Trophoblast cell (in vitro differentiated cells and primary cell): ENCODE data around the gene MICALL2.

Source experiments
- DNase-seq, 2 donors: peaks; one replicate each; pipeline ENCODE4 v3.0.0-alpha.2; 2016
- H2AFZ ChIP-seq: 2 replicates; pipeline ENCODE4 v1.6.1; 2013; ENCODE audit warnings: low read length, moderate library complexity, mild to moderate bottlenecking; ENCODE audit not compliant: insufficient read depth, poor library complexity
- H2AK5ac ChIP-seq: 2 replicates; pipeline ENCODE4 v1.6.1; 2013; ENCODE audit warnings: mild to moderate bottlenecking, low read length
- H2BK120ac ChIP-seq: 2 replicates; pipeline ENCODE4 v1.6.1; 2013; ENCODE audit warnings: low read length, mild to moderate bottlenecking, moderate library complexity; ENCODE audit not compliant: insufficient read depth, poor library complexity
- H2BK12ac ChIP-seq: 2 replicates; pipeline ENCODE4 v1.6.1; 2013; ENCODE audit warnings: mild to moderate bottlenecking, low read length, moderate library complexity
- H2BK5ac ChIP-seq: 2 replicates; pipeline ENCODE4 v1.6.1; 2013; ENCODE audit warnings: low read length, low read depth, moderate library complexity, mild to moderate bottlenecking; ENCODE audit not compliant: poor library complexity
- H3K14ac ChIP-seq: 2 replicates; pipeline ENCODE4 v1.6.1; 2013; ENCODE audit warnings: mild to moderate bottlenecking, low read length
- H3K18ac ChIP-seq: 2 replicates; pipeline ENCODE4 v1.6.1; 2013; ENCODE audit warnings: mild to moderate bottlenecking, low read length
- H3K23ac ChIP-seq: 2 replicates; pipeline ENCODE4 v1.6.1; 2013; ENCODE audit warnings: low read length
- H3K27ac ChIP-seq: 2 replicates; pipeline ENCODE4 v1.5.1; 2013; ENCODE audit warnings: low read depth, mild to moderate bottlenecking, inconsistent platforms, low read length, moderate library complexity
- H3K27me3 ChIP-seq: 2 replicates; pipeline ENCODE4 v1.6.1; 2013; ENCODE audit warnings: inconsistent platforms, mild to moderate bottlenecking, low read length, moderate library complexity; ENCODE audit not compliant: insufficient read depth
- H3K36me3 ChIP-seq, 2 experiments: 1 replicate in 1 of 2; 2 replicates in 1 of 2; pipeline ENCODE4 v1.6.1; 2013; ENCODE audit warnings: low read length in 2 of 2, mild to moderate bottlenecking in 2 of 2, moderate library complexity in 1 of 2; ENCODE audit not compliant: insufficient read depth in 2 of 2, control insufficient read depth in 1 of 2
- H3K4ac ChIP-seq: 2 replicates; pipeline ENCODE4 v1.6.1; 2013; ENCODE audit warnings: low read depth, mild to moderate bottlenecking, low read length, moderate library complexity
- H3K4me1 ChIP-seq, 2 experiments: 1 replicate in 1 of 2; 2 replicates in 1 of 2; pipeline ENCODE4 v1.6.1; 2013; ENCODE audit warnings: low read length in 2 of 2, mild to moderate bottlenecking in 2 of 2, moderate library complexity in 1 of 2; ENCODE audit not compliant: insufficient read depth in 2 of 2, control insufficient read depth in 1 of 2
- H3K4me2 ChIP-seq: 2 replicates; pipeline ENCODE4 v1.6.1; 2013; ENCODE audit warnings: inconsistent platforms, mild to moderate bottlenecking, low read length, moderate library complexity
- H3K4me3 ChIP-seq: 2 replicates; pipeline ENCODE4 v1.5.1; 2013; ENCODE audit warnings: mild to moderate bottlenecking, low read depth, low read length, inconsistent platforms
- H3K79me1 ChIP-seq: one replicate; pipeline ENCODE4 v1.6.1; 2013; ENCODE audit warnings: low read length
- H3K79me2 ChIP-seq: 2 replicates; pipeline ENCODE4 v1.6.1; 2013; ENCODE audit warnings: low read length, mild to moderate bottlenecking; ENCODE audit not compliant: control insufficient read depth, insufficient read depth, poor library complexity
- H3K9ac ChIP-seq: 2 replicates; pipeline ENCODE4 v1.6.1; 2013; ENCODE audit warnings: mild to moderate bottlenecking, low read length
- H3K9me3 ChIP-seq: 2 replicates; pipeline ENCODE4 v1.6.1; 2013; ENCODE audit warnings: low read depth, mild to moderate bottlenecking, control low read depth, inconsistent platforms, low read length; ENCODE audit not compliant: insufficient read depth
- H4K12ac ChIP-seq: 2 replicates; pipeline ENCODE4 v1.6.1; 2013; ENCODE audit warnings: low read depth, mild to moderate bottlenecking, low read length, moderate library complexity
- H4K8ac ChIP-seq: 2 replicates; pipeline ENCODE4 v1.6.1; 2013; ENCODE audit warnings: low read depth, mild to moderate bottlenecking, low read length, moderate library complexity
- H4K91ac ChIP-seq: one replicate; pipeline ENCODE4 v1.6.1; 2013; ENCODE audit warnings: low read depth, mild to moderate bottlenecking, low read length, moderate library complexity
- WGBS: extraction: QIAGEN DNeasy Blood & Tissue Kit; methylation state at CpG from one replicate; pipeline ENCODE4 v1.1.7; 2013; ENCODE audit warnings: missing lambda C conversion rate; ENCODE audit not compliant: insufficient read length, insufficient coverage; ENCODE audit errors: extremely low coverage; 5-methylcytosine and 5-hydroxymethylcytosine counted together

The MICALL2 gene

DNA sequence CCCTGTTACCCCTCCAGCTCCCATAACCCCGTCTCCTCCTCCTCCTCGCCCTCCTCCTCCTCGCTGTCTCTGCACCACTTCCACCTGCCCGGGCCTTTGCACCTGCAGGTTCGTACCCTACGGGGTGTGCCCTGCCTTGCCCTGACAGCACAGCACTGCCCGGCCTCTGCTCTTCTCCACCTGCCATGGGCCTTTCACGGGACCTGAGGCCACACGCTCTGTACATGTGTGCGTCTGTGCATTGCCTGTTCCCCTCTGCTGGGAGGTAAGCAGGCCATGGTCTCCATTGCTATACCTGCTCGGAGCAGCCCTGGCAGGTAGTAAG, 40.0 kb downstream of the MICALL2 start:
- no peak overlapping the region for H3K4me3 ChIP-seq
- peaks cover under 1% of the 10 kb centered on the region for H3K9me3 ChIP-seq
- H2BK120ac ChIP-seq, result no peak overlapping the region
- H3K4ac ChIP-seq, result no peak overlapping the region
- no CpG with 5 or more reads among the region's 11 CpGs for WGBS
- H3K27ac ChIP-seq, result no peak overlapping the region
- H2AK5ac ChIP-seq, result no peak overlapping the region
- no peak overlapping the region for H3K4me2 ChIP-seq
- H2BK12ac ChIP-seq, result no peak overlapping the region
- H2AFZ ChIP-seq, result no peak overlapping the region
- no peak overlapping the region for H2BK5ac ChIP-seq
- H4K12ac ChIP-seq, result no peak overlapping the region
- H4K8ac ChIP-seq, result no peak overlapping the region
- no peak overlapping the region for H3K14ac ChIP-seq
- no peak overlapping the region for H3K18ac ChIP-seq
- no peak overlapping the region for H3K9ac ChIP-seq
- H3K79me2 ChIP-seq, result no peaks in the 10 kb centered on the region
- no peaks in the 10 kb centered on the region for H3K36me3 ChIP-seq
- H3K4me1 ChIP-seq, result no peaks in the 10 kb centered on the region
- no peak for DNase-seq
- no peak overlapping the region for H4K91ac ChIP-seq
- H3K79me1 ChIP-seq, result no peaks in the 10 kb centered on the region
- no peak overlapping the region for H3K23ac ChIP-seq
- no peaks in the 10 kb centered on the region for H3K27me3 ChIP-seq

GRCh38 chr7:1418505-1419309, 40.6 kb downstream of the MICALL2 start:
- peak in 1 of 2 donors; percentile 17 for DNase-seq
- Histone ChIP-seq H4K12ac (no peak overlapping the region), H3K79me2 (no peaks in the 10 kb centered on the region), H3K4me3 (no peak overlapping the region), H2BK12ac (no peak overlapping the region), H3K4ac (no peak overlapping the region), H3K9me3 (peaks cover 2% of the 10 kb centered on the region), H3K79me1 (no peaks in the 10 kb centered on the region), H4K8ac (no peak overlapping the region), H3K4me1 (no peaks in the 10 kb centered on the region), H3K18ac (no peak overlapping the region), H3K36me3 (no peaks in the 10 kb centered on the region), H3K9ac (no peak overlapping the region), H3K27ac (no peak overlapping the region), H2AK5ac (no peak overlapping the region), H2BK5ac (no peak overlapping the region), H2AFZ (no peak overlapping the region), H3K4me2 (no peak overlapping the region), H3K14ac (no peak overlapping the region), H3K23ac (no peak overlapping the region), H4K91ac (no peak overlapping the region), H2BK120ac (no peak overlapping the region), H3K27me3 (no peaks in the 10 kb centered on the region)
- no CpG with 5 or more reads among the region's 21 CpGs for WGBS

DNA sequence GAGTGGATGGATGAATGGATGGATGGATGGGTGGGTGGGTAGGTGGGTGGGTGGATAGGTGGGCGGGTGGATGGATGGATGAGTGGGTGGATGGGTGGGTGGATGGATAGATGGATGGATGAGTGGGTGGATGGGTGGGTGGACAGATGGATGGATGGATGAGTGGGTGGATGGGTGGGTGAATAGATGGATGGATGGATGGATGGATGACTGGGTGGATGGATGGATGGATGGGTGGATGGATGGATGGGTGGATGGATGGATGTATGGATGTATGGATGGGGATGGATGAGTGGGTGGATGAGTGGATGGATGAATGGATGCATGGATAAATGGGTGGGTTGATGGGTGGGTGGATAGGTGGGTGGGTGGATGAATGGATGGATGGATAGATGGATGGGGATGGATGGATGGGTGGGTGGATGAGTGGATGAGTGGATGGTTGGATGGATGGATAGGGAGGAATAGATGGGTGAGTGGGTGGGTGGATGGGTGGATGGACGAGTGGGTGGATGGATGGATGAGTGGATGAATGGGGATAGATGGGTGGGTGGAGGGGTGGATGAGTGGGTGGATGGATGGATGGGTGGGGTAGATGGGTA, 43.8 kb downstream of the MICALL2 start:
- Histone ChIP-seq H3K27ac (no peak overlapping the region), H2AFZ (no peak overlapping the region), H4K91ac (no peak overlapping the region), H3K27me3 (no peaks in the 10 kb centered on the region), H3K4me2 (no peak overlapping the region), H2BK5ac (no peak overlapping the region), H3K23ac (no peak overlapping the region), H3K18ac (no peak overlapping the region), H3K36me3 (no peaks in the 10 kb centered on the region), H3K79me1 (no peaks in the 10 kb centered on the region), H4K8ac (no peak overlapping the region), H3K9me3 (peaks cover 4% of the 10 kb centered on the region), H2BK12ac (no peak overlapping the region), H2BK120ac (no peak overlapping the region), H3K9ac (no peak overlapping the region), H3K4me1 (peaks cover 0 to 4% of the 10 kb centered on the region in 2 experiments), H3K4ac (no peak overlapping the region), H3K79me2 (no peaks in the 10 kb centered on the region), H3K14ac (no peak overlapping the region), H4K12ac (no peak overlapping the region), H2AK5ac (no peak overlapping the region), H3K4me3 (no peak overlapping the region)
- no peak for DNase-seq
- 100% methylated on average over 1 of the region's 2 CpGs for WGBS

DNA sequence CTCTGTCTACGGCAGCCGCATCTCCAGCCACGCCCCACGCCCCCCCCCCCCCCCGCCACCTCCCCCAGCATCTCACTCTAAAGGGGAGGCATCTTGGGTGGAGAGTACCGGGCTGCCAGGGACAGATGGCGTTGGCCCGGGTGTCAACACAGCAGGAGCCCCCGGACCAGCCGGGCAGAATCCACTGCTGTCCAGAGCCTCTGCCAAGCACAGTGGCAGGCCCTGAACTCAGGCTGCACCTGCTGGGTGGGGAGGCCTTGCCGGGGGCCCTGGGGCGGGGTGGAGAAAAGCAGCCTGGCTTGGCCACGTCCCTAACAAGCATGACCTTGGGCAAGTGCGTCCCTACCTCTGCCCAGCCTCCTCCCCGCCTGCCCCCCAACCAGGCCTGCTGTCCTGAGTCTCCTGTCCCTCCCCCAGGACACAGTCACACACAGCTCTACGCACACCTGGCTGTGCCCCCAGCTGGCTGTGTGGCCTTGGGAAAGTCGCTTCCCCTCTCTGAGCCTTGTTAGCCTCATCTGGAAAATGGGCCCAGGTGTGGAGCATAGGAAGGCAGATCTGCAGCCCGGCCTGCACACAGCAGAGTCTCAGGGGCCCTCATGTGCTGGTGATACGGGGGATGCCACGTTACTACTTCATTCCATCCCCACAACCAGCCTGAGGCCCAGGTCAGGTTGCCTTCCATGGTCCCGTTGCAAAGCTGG, 45.2 kb downstream of the MICALL2 start:
- no peak overlapping the region for H2BK120ac ChIP-seq

More for the DNA sequence above, 45.2 kb downstream of the MICALL2 start:
- Histone ChIP-seq H4K91ac (no peak overlapping the region), H2BK12ac (no peak overlapping the region), H3K4ac (no peak overlapping the region), H3K79me2 (no peaks in the 10 kb centered on the region), H3K36me3 (no peaks in the 10 kb centered on the region), H3K9me3 (peaks cover 4% of the 10 kb centered on the region), H4K8ac (no peak overlapping the region), H3K27ac (no peak overlapping the region), H2AK5ac (no peak overlapping the region), H3K18ac (no peak overlapping the region), H3K79me1 (no peaks in the 10 kb centered on the region), H3K27me3 (no peaks in the 10 kb centered on the region), H3K4me3 (no peak overlapping the region), H2AFZ (no peak overlapping the region), H2BK5ac (no peak overlapping the region), H3K14ac (no peak overlapping the region), H3K4me1 (peaks cover 0 to 4% of the 10 kb centered on the region in 2 experiments), H3K23ac (no peak overlapping the region), H3K9ac (no peak overlapping the region), H3K4me2 (no peak overlapping the region), H4K12ac (no peak overlapping the region)
- no CpG with 5 or more reads among the region's 21 CpGs for WGBS
- DNase-seq, result no peak
